ENCODE measurements around the gene TOM1L2.
A peak's percentile ranks its signal among the peaks of the same experiment; 100 is the strongest.

TOM1L2 gene

GRCh38 chr17:17849147-17849820 is 122.9 kb downstream of the TOM1L2 start:
- DNase-seq (ENCODE audit: low spot score): peak; percentile 34
- TF ChIP-seq CTCF (IDR thresholded peaks at IDR 0.05; ENCODE audit: extremely low read depth, missing control alignments): no peak

DNA sequence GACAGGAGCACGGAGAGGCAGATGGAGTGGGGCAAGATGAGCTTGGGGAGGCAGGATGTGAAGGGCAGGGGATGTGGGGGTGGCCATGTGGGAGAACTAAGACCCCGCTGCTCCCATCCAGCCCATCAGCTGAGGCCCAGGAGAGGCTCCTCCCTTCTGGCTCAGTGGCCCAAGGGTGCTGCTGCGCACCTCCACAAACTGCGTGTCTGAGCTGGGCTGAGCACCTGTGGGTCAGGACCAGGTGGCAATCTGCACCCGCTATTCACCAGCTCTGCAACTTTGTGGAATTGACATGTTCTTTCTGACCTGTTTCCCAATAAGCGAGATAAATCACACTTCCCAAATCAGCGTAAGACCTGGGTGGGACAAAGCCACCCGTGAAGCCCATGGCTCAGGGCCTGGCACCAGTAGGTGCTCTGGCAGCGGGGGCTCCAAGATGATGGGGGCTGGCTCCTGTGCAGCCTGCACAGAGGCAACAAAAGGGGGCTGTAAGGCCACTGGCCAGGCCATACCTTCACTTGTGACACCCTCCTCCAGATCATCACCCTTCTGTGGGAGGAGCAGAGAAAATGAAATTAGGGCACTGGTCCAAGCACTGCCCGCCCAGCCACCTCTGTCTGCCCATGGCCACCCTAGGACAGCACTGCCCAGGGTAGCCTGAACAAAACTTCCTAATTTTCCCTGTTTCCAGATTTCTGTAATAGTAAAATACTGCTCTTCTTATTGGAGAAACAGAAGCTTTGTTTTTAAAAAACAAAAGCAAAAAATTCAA is 123.7 kb downstream of the TOM1L2 start:
- no peak for DNase-seq (ENCODE audit: low spot score)
- no peak for TF ChIP-seq CTCF (IDR thresholded peaks at IDR 0.05; ENCODE audit: extremely low read depth, missing control alignments)

DNA sequence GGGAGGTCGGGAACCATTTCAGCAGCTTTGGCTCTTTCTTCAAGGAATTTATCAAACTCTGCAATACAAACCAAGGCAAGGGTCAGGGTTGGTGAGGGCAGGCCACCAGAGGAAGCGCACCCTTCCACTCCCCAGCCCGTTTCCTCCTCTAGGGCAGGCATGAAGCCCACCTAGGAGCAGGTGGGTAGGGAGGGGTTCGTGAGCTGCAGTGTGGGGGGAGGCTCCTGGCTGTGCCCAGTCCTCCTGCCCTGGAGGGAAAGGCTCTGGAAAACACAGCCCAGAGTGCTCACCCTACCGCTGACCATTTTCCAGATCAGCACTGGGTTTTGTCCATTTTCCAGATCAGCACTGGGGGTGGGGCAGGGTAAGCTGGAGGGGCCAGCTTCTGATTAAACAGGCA is 124.5 kb downstream of the TOM1L2 start:
- no peak for DNase-seq (ENCODE audit: low spot score)
- no peak for TF ChIP-seq CTCF (IDR thresholded peaks at IDR 0.05; ENCODE audit: extremely low read depth, missing control alignments)

- TF ChIP-seq CTCF (IDR thresholded peaks at IDR 0.05; ENCODE audit: extremely low read depth, missing control alignments): no peak
- no peak for DNase-seq (ENCODE audit: low spot score)
Measured at GRCh38 chr17:17847118-17847689, 125.0 kb downstream of the TOM1L2 start.

DNA sequence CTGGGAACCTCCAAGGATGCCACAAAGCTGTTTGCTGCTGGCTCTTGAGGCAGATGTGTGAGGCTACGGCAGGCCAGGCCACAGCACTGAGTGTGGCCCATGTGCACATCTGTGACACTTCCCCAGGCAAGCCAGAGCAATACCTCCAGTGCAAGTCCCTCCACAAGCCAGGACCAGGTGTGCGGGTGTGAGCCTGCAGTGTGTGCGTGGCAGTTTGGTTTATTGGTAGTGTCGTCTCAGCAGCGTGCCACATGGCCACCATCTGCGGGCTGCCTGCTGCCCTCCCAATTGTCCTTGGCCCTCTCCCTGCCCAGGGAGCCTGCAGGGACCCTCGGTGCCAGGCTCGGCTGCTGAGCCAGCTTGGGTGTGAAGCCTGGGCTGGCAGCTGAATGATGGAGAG is 125.6 kb downstream of the TOM1L2 start:
- DNase-seq (ENCODE audit: low spot score): no peak
- no peak for TF ChIP-seq CTCF (IDR thresholded peaks at IDR 0.05; ENCODE audit: extremely low read depth, missing control alignments)

- TF ChIP-seq CTCF (IDR thresholded peaks at IDR 0.05; ENCODE audit: extremely low read depth, missing control alignments): no peak
- no peak for DNase-seq (ENCODE audit: low spot score)
Measured at GRCh38 chr17:17846003-17846402, 126.2 kb downstream of the TOM1L2 start.

All from GM20000 (cell line).